NCI-H1694 (cell line): ENCODE results near the gene CST6.
"Not testable (repeated sequence)": the region's sequence is repeated elsewhere in the genome, so short reads cannot be mapped to it uniquely, and the experiment has no call there.

ENCODE experiments used
- DNase-seq: peaks from one replicate; lab custom pipeline; 2025; lab: John Stamatoyannopoulos, UW

The CST6 gene

GRCh38 chr11:65983589-65983987 lies 28.2 kb upstream of the CST6 start:
- no peak for DNase-seq

- no peak for DNase-seq
These were observed 24.5 kb upstream of the CST6 start for GRCh38 chr11:65987336-65987735.

DNA sequence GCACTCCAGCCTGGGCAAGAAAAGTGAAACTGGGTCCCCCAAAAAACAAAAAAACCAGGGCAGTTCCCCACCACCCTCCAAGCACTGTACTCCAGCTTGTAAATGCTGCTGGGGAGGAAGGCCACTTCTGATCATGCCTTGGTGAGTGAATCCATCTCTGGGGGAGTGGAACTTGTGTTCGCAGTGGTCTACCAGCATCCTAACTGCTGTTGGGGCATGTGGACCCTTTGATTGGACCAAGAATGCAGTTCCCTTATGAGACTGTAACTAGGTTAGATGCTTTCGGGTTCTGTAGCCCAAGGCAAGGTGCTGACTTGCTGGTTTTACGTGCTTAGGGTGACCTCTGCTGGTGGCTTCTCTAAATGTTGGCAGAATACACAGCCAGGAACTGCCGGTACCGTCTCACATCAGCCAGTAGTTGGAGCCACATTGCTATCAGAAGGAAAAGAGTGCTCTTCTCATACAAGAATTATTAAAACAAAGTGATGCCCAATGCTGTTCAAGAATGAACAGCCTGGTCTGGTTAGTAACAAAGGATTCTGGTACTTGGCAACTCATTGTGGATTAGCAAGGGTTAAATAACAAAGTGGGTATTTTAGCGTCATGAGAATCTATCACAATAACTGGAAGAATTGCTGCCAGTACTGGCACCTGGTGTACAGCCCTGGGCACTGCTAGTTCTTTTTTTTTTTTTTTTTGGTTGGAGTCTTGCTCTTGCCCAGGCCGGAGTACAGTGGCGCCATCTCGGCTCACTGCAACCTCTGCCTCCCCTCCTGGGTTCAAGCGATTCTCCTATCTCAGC lies 22.8 kb upstream of the CST6 start:
- peak; percentile 93 for DNase-seq

- DNase-seq = peak; percentile 13
These were observed 19.8 kb upstream of the CST6 start for GRCh38 chr11:65992056-65992455.

GRCh38 chr11:65997286-65997685 lies 14.5 kb upstream of the CST6 start:
- no peak for DNase-seq

- DNase-seq = peak; percentile 84
These were observed 9.7 kb upstream of the CST6 start, which contains the start of the genes BANF1 and EIF1AD for GRCh38 chr11:66001942-66002647. TSS of gene BANF1 (plus strand) at chr11:66002503. CDS start at chr11:66003251, 748 bp downstream. TSS of gene EIF1AD (minus strand) at chr11:66002157. CDS start at chr11:66000389, 1,768 bp downstream.

DNA sequence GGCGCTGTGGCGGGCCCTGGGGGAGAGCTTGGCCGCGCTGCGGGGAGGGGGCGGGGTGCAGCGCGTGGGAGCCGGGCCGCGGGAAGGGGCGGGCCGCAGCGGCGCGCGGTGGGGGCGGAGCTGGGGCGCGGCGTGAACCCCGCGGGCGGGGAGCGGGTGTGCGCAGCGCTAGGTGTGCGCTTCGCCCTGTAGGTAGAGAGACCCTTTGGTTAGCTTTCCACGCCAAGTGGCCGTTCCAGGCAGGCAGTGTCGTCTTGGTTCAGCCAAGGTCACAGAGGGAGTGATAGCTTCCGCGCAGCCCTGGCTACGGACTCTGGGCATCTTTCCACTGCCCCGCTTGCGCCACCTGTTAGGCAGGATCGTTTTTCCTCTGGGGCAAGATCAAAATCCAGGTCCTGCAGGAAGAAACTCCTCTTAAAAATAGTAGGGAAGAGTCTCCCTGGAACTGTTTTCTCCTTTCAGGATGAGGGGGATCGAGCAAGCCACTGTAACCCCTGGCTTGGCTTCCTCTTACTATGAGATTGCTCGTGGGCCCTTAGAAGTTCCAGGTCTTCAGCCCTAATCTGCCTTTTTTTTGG lies 9.1 kb upstream of the CST6 start:
- no peak for DNase-seq

- DNase-seq = no peak
These were observed 8.5 kb upstream of the CST6 start for GRCh38 chr11:66003291-66003690.

DNA sequence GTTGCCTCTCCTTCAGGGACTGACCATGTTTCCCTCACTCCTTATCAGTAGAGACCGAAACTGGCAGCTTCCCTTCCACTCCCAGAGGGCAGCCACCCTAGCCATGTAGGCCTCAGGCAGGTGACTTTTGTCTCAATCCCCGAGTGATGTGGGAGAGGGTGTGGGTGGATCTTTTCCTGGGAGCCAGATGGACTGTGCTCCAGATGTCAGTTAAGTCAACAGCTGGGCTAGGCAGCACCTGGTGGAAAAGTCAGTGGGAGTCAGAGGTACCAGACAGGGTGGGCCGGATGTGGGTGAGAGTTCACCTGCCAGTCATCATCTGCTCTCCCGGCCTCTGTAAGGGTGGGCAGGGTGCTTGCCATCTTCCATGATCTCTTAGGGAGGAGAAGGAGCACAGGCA lies 7.6 kb upstream of the CST6 start:
- no peak for DNase-seq

DNA sequence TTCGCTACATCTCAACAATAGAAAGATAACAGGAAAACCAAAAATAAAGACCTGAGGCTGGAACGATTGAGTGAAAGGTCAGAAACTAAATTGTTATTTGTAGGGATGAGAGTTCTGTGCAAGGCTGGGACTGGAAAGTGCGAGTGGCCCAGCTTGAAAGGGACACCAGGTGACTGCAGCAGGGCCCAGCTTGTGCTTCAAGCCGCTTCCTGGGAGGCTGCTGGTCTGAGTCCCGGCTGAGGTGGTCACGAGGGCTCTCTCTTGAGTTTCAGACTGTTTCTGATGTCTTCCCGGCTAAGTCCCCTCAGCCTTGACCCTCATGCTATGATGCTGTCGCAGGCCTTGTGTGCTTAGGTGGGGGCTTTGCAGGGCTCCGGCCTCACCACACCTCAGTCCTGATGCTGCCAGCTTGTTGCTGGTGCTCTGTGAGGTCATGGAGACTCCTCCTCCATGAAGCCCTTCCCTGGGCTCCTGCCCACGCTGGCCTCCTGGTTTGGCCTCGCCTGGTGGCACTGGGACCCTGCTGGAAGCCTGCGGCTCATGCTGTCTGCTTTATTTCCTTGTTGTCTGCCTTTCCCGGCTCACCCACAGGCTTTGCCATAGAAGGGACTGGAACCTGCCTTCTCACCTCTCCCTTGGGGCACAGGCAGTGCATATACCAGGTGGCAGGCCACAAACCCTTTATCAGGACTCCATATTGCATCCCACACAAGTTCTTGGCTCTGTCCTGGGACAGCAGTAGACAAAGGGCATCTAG lies 5.5 kb upstream of the CST6 start:
- DNase-seq = no peak

- DNase-seq = no peak
These were observed 5.0 kb upstream of the CST6 start for GRCh38 chr11:66006891-66007176.

DNA sequence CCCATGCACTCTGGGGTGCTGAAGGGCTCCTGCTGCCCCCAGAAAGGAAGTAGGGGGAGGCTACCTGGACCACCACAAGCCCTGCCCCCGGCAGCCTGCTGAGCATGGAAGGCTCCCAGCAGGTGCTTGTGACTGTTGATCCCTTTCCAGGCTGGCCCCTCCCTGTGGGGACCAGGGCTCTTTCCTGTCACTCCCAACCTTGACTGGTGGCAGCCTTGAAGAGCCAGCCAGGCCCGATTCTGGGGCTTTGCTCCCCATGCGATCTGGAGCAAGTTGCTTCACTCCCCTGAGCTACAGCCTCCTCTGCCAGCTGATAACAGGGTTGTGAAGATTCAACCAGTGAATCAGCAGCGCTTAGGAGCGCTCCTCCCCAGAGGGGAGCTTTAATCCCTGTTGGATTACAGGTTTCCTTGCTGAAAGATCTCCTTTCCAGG lies 4.6 kb upstream of the CST6 start:
- no peak for DNase-seq

DNA sequence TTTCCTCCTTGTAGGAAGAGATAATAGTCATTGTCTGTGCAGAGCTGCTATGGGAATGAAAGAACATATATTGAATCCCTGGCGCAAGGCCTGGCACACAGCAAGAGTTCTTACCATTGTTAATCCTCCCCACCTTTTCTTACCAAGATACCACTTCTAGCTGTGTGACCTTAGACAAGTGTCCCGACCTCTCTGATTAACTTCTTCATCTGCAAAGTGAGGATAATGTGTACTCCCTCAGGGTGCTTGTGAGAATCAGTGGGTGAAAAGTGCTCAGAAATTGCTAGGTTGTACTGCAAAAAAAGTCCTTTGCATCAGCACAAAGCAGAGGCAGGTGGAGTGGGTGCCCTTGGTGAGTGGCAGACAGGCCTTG lies 3.7 kb upstream of the CST6 start:
- DNase-seq = no peak

DNA sequence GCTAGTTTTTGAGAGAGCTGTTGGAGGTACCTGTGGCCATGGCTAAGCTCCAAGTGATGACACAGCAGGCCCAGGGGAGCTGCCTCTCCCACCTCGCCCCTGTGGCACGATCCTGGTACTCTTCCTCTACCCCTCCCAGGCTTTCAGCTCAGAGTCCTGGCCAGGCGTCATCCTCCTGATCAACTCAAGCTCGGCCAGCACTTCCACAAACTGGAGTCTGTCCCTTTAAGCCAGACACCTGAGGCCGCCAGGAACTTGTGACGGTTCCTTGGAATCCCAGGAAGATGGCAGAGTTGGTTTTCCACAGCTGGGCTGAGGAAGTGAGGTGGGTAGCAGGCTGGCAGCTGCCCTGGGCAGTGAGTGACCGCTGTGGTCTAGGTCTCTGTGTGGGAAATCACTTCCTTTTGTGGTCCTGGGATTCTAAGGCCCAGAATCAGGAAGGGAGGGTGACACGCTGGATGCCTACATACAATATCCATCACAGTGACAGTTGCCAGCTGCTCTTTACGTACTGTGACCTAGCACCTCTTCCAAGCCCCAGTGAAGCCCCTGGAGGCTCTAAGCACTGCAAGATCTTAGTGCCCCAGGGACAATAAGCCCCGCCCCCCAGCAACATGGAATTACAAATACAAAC lies 3.2 kb upstream of the CST6 start:
- peak; percentile 1 for DNase-seq

DNA sequence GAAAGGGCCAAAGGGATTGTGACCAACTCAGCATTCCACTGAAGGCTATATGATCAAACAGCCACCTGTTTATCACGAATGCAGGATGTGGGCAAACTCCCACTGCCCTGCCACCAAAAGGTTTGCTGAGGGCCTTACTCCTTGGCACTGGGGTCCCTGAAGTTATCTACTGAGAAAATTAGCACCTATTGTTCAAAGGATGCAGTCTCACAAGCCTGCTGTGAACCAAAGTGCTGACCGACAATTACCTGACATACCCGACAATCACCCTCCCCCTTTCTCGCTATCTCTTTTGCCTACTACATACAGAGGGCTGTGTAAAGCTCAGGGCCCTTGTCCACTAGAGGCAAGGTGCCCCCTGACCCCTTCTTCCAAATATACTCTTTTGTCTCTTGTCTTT lies 1.8 kb upstream of the CST6 start:
- not testable (repeated sequence) for DNase-seq

GRCh38 chr11:66011239-66011784 lies 496 bp upstream of the CST6 start:
- no peak for DNase-seq

DNA sequence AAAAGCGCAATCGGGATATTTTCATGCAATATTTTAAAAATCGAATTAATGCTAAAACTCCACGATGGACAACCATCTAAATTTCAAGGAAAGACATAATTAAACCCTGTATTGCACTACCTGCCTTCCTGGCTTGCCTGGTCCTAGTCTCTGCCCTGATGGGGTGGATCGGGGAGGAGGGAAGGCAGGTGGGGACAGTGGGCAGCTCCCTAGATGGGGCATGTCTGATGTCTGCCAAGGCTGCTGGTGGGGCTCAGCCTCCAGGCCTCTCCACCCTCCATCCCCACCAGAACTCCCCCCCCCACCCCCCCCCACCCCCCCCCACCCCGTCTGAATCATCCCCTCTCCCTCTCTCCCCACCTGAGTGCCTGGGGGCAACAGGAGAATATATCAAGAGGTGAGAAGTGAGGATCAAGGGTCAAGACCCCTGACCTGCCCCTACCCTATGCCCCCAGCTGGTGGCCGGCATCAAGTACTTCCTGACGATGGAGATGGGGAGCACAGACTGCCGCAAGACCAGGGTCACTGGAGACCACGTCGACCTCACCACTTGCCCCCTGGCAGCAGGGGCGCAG lies 650 bp downstream of the CST6 start:
- no peak for DNase-seq

DNA sequence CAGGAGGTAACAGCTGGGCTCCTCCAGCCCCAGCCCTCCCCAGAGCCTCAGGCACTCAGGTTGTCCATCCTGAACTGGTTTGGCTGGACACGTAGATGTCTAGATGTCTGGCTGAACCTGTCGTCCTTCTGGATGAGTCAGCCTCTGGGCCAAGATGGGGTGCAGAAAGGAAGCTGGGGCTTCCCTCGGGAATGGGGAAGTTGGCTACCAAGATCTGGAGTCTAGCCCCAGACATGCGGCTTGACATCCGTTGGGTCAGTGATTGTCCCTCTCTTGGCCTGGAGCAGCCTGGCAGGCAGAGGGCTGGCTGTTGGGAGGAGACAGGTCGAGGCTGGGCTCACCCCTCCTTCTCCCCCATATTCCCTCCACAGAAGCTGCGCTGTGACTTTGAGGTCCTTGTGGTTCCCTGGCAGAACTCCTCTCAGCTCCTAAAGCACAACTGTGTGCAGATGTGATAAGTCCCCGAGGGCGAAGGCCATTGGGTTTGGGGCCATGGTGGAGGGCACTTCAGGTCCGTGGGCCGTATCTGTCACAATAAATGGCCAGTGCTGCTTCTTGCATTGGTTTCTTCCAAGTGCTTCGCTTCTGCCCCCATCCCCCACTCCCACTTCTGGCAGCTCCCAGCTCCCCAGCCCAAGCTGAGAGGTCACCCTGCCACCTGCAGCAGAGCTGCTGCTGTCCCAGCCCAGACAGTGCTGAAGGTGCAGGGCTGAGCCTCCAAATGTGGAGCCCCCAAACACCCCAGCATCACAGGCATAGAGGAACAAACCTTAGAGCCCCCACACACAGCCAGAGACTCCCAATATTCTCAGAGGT lies 1.3 kb downstream of the CST6 start:
- no peak for DNase-seq

DNA sequence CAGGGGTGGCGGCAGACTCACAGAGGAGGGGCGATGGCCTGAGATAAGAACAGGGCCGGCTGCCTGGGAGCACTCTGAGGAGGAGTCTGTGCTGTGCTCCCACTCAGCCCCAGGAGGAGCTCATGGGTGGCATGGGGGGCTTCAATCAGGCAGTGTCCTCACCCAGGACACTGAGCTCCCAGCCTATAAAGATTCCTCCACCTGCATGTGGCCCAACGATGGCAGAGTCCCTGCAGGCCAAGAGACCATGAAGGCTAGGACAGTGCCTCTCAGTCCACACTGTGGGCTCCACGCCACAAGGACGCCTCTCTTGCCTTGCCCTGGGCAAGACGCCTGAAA lies 1.9 kb downstream of the CST6 start:
- DNase-seq = no peak

DNA sequence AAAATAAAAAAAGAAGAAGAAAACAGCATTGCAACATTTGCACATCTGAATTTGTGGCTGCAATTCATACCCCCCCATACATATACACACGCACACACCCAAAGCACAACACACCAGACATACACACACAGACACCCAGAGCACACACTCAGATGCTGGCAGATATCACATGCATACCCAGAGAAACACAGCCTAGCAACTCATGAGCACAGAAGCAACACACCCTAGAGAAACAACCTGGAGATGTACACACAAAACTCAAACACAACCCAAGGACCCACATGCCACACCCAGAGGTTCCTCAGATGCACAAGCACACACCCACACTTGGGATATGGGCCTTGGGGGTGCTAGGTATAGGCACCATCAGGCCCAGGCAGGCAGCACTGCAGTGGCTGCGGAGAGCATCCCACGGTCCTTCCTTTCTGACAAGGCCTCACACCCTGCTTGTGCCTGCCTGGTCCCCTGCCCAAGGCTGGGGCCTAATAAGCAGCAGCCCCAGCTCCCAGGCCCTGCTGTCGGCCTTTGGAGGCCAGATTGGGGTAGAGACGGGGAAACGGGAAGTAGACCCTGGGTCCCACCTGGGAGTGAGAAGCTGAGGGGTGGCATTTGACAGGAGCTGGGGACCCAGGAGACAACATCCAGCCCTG lies 3.1 kb downstream of the CST6 start:
- no peak for DNase-seq
